Stimulated activated CD8-positive, alpha-beta memory T cell treated with anti-CD3 and anti-CD28 coated beads, Interleukin-15, amount 100 ng/mL, for 24 hours (primary cell): ENCODE results near the gene MBP.
"Not testable (repeated sequence)": the region's sequence is repeated elsewhere in the genome, so short reads cannot be mapped to it uniquely, and the experiment has no call there.

Source experiments
- DNase-seq: peaks from one replicate; pipeline ENCODE4 v3.0.0-alpha.2; 2020; ENCODE audit warnings: low read depth

MBP gene

DNA sequence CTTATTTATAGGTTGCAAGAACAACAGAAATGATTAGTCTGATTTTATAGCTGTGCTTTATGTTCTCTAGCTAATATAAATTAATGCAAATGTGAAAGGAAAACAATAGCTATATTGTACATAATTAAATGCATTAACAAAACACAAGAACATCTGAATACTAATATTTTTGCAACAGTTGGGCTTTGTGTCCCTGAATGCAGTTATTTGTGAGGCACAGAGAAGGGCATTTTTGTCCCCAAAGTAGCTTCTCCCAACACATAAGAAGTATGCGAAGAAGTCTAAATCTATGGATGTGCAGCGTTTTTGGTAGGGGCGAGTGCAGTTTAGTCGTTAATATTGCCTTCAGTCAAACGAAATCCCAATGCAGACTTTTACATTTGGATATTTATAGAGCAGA, 110.0 kb downstream of the MBP start:
- DNase-seq, result no peak

DNA sequence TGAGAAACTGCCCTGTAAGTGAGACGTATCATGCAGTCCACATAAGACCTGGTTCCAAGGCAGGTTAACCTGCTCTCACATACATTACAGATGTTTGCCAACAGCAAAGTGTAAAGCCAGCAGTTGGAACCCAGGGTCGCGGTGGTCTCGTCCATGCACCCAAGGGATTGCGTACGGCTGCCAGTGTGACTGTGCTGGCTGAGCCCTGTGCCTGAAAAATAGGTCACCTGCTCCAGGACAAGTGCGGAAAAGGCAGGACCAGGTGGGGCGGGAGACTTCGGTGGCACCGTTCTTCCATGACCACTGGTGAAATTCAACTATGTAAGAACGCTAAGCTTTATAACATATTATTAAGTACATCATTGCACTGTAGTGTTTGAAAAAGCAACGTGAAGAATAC, 110.5 kb downstream of the MBP start:
- no peak for DNase-seq

DNA sequence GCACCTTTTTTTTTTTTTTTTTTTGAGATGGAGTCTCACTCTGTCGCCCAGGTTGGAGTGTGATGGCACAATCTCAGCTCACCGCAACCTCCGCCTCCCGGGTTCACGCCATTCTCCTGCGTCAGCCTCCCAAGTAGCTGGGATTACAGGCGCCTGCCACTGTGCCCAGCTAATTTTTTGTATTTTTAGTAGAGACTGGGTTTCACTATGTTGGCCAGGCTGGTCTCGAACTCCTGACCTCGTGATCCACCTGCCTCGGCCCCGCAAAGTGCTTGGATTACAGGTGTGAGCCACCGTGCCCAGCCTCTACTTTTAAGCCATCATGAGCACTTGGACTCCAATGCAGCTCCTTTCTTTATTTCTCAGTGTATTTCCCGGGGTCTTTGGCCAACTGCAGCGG, 111.1 kb downstream of the MBP start:
- not testable (repeated sequence) for DNase-seq

DNA sequence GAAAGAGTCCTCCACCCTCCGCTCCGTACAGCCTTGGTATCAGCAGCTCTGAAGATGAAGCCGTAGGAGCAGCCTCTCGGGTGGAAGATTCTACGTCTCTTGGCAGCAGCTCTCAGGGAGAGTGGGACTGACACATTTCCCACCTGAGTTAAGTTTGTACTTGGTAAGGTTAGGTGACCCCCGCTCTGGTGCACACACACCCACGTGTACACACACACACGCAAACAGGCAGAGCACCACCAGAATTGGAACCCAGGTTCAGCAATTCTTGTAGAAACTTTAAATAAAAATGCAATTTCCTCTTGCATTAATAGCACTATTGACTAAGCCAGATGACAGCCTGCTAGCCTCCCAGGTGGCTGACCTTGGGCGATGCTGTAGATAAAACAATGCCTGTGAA, 111.5 kb downstream of the MBP start:
- no peak for DNase-seq

DNA sequence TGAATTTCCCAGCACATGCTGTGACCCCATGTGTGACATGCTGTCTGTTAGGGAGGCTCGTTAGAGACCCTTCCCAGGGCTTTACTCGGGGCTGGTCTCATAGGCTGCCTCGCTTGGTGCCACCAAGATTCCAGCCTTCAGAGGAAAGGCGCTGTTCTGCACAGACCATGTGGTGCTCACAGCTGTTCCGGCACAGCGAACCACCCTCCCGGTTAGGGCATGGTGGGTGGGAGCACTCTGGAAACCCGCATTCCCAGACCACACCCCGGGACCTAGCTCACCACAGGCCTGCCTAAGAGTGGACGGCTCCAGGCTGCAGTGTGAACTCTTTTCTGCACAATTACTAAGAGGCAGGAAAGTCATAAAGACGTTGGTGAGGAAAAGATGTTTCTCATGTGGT, 112.0 kb downstream of the MBP start:
- no peak for DNase-seq

DNA sequence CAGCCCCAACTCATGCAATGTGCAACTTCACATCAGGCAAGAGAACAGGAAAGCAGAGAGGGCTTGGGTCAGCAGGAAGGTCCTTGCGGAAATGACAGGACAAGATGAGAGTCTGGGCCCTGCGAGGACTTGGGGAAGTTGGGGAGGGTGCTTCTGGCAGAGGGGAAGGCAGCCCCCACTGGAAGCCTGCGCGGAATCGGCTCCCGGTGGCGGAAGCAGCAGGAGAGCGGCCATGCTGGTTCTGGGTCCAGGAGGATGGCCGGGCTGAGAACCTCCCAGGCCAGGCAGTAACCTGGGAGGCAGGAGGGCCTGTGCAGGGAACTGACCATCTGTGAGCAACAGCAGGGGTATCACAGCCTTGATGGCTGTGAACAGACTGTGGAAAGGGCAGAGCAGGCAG, 112.9 kb downstream of the MBP start:
- DNase-seq, result no peak

DNA sequence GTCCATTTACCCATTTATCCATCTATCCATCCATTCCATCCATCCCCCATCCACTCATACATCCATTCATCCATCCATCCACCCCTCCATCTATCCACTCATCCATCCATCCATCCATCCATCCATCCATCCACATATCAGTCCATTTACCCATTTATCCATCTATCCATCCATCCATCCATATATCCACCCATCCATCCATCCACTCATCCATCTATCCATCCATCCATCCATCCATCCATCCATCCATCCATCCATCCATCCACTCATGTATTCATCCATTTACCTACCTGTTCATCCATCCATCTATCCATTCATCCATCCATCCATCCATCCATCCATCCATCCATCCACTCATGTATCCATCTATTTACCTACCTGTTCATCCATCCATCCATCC, 113.9 kb downstream of the MBP start:
- not testable (repeated sequence) for DNase-seq

DNA sequence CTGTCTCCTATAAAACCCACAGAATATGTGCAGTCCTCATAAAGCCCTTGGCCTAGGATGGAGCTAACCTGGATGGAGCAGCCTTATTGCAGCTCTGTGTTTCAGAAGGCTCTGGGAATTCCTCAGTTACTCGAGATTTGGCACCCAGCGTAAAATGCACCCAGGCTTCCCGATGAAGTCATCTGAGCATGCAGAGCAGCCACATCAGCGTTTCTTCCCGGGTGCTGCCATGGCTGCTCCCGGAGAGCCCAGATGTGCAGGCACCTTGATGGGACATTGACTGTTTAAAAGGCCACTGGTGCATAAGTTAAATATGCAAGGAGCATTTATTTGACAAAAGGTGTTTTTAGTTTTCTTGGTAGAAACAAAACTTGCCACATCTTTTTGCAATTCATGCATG, 115.2 kb downstream of the MBP start:
- no peak for DNase-seq

DNA sequence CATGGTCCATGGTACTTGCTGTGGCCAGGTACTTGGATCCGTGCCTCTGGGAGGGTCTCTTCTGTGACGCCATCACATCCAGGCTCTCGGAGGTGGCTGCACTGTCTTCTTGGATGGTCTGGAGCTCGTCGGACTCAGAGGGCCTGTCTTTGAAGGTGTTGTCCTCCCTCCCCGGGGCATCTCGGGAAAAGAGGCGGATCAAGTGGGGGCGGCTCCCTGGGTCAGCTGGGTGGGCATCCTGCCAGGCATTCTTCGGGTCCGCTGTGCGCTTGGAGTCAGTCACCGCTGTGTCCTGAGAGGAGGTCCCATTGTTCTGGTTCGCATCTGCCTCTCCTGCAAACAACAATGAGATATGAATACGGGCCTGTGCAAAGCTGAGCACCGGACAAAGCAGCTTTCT, 115.6 kb downstream of the MBP start:
- no peak for DNase-seq

DNA sequence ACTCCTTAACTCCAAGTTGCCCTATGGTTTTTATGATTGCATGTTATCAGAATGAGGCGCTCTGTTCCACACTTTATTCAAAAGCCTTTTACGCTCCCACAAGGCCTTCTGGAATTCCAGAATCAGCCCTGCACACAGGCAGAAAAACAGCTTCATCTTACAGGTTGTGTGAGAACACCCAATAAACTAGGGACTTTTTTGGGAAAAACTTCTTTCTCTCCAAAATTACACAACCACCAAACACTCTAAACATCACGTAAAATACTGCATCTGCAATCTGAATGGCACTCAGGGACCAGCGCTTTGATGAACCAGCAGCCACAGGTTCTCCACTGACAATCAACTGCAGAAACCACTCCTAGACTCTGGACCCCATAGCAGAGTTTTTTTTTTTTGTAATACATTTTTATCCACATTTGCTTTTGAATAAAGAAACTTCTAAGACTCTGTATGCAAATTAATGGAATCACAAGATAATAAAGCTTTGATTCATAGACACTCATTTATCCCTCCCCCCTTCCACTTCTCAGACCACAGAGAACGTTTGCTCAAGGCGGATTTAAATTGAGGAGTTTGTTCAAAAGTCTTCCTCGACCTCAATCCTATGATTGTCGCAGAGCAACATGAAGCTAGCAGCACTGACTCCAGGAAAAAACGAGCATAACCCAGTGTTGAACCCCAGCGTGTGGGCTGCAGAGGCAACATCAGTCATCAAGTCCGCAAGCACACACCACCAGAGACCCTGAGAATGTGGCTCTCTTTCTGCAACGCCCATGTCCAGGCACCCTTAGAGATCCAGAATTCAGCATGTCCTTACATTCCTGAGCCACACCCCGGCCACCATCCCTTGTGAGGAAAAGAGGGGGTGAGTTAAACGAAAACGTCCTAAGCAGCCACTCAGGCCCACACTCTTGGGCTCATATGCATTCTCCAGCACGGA, 116.5 kb downstream of the MBP start:
- no peak for DNase-seq

DNA sequence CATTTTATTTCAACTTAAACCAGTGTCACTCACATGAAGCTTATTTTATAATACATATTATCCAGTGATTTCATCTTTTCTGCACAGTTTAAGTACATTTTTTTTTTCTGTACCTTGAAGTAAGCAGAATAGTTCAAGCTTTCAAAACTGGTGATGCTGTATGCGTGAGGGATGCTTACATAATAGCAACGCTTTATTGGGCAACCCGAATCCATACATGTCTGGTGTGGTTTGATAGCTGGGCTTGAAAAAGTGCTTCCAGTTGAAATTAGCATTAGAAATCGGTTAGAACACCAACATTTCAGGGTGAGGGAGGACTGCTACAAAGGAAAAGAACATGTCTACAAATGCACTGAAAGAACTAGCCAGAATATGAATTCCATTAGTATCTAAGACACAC, 117.4 kb downstream of the MBP start:
- DNase-seq, result no peak

DNA sequence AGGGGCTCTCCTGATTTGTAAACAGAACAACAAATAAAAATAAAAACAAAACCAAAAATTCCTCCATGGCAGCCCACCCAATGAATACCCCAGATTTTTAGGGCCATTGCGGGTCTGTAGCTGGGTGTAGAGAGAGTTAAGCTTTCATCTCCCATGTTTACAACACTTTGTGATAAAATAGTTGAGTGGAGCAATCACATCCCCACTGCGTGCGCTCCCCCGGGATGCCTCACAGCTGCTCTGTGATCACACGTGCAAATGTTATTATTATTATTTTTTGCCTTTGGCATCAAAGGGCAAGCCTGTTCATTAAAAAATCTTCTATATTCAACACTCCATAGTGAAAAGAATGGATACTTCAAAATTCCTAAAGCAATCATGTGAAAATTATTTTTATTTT, 118.0 kb downstream of the MBP start:
- no peak for DNase-seq

DNA sequence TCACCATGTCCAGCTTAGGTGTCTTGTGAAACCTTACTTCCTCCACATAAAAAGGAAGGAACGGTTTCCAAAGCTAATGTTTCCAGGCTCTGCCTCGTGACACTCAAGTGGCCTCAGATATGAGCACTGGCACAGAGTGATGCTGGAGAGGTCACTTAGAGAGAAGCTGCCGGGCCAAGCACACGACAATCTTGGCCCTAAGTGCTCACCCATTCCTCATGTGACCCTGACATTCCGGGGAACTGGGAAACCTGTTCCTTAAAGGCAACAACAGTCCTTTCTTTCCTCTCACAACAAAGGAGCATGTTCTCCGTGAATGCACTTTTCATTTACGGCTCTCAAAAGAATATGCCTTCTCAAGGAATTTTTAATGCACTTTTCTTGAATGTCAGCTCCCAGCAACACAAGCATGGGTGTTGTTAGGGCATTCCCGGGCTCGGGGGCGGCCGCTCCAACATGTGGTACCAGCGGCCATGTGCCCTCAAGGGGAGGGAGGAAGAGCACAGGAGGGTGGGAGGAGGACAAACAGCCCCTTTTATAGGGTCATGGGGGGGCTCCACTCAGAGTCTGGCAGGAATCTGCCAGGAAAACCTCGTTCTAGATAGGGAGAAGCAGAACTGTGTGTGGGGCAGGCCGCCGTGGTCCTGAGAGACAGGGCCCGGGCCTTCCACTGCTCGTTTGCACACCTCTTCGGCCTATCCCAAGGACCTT, 118.6 kb downstream of the MBP start:
- no peak for DNase-seq

DNA sequence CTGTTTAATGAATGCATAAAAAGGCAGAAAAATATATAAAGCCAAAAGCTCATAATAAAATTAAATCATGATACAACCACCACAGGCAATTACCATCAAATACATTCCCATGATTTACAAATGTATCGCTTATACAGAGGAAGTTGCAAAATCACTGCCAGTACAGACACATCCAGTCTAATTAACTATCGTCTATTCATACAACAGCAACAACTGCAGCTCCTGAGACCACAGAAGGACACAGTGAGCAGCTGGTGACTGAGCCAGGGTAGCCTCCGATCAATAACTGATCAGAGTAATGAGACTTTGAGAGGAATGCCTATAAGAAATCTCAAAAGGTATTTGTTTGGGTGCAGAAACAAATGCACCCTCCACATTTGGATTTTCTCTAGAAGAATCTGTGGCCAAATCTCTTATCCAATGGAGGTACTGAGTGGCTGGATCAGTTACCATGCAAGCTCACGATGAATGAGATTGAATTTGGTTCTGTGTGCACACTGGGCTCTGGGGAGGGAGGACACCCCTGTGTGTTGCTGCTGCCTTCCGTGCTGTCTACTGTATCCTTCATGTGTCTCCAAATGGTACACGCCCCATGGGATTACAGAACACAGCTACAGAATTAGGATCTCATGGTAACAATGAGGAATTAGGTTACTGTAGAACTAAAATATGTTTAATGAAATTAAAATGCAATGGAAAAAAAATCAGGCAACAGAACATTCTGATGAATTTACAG, 119.6 kb downstream of the MBP start:
- DNase-seq, result no peak

DNA sequence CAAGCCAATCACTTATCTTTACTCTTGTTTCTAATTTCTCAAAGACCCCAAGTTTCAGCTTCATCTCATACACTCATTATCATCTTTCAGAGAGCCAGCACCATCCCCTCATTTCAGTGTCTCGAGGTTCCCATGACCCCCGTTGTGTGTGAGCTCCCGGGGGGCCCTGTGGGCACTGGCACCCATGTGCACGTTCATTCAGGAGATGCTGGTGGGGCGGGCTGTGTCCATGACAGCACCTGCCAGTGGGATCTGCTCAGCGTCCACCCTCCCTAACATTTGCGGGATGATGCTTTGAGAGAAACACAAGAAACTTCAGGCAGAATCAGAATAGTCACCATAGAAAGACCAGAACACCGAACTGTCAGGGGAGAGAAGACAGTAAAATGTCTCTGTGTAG, 120.5 kb downstream of the MBP start:
- no peak for DNase-seq

DNA sequence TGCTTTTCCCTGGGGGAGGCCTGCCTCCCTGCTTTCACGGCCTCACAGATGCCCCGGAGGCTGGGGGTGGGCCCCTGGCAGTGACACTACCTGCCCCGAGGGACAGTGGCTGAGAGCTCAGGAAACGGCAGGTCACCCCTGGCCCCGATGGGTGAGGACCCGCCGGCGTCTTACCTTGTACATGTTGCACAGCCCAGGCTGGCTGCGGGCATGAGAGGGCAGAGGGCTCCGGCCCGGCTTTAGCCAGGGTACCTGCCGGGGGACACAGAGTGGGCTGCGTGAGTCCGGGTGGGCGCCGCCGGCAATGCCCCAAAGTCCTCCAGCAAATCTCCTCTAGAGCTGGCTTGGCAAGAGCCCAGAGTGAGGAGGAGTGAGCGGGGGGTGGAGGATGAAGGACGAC, 122.9 kb downstream of the MBP start:
- no peak for DNase-seq

DNA sequence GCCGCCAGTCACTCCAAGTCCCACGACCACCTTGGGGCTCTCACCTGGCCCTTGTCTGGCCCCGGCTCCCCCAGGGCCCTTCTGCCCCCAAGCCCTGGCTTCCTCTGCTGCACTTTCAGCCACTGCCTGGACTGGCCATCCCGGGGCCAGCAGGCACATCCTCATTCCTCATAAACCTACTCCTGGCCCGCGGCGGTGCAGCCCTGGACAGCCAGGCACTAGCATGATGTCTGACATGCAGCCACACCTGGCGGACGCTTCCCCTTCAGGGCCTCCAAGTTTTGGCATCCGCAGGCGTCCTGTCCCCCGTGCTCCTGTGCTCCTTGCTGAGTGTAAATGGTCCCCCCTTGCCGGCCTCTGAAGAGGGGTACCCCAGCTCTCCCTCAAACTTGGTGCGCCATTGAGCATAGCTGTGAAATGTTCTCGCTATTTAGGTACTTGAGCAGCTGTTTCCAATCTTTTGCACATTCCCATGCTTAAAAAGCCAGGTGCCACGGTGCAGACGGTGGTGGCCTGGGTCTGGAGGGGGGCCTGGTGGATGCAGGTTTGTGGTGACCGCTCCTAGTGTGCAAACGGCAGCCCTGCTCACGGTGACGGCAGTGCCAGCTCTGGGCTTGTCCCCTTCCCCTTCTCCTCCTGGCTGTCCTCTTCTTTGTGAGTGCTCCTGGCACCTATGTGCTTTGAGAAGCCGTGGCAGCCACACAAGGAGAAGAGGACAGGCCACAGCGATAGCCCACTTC, 123.8 kb downstream of the MBP start:
- DNase-seq, result no peak

DNA sequence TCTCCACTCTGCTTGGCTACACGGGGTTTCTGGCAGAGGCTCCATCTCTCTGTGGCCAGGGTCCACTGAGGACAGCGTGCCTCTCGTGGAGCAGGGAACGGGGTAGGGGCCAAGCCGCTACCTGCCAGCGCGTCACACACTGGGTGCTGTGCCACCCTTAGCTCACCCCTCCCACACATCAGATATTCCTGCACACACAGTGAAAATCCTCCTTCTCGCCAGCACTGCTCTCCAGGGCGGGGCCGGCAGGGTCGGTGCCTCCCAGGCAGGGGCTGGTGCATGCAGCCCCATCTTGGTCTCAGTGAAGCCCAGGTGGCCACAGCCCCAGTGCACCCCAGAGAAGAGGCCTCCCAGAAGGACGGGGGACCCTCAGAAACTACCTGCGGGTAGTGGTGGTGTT, 124.6 kb downstream of the MBP start:
- DNase-seq, result no peak

DNA sequence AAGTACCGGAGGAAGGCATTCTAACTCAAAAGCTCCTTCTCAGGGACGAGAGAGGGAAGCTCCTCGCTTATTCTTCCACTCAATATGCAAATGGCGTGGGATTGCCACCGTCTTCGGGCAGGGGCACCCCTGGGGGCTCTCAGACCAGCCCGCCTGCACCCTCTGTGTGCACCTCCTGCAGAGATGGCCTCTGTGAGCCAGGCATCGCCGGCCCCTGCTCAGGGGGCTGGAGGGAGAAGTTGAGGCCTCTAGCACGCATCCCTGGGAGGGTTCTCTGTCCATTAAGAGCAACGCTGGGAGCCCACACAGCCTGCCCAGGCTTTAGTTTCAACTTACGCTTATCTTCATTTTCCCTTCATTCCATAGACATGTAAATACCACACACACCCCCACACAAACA, 125.3 kb downstream of the MBP start:
- DNase-seq, result no peak

DNA sequence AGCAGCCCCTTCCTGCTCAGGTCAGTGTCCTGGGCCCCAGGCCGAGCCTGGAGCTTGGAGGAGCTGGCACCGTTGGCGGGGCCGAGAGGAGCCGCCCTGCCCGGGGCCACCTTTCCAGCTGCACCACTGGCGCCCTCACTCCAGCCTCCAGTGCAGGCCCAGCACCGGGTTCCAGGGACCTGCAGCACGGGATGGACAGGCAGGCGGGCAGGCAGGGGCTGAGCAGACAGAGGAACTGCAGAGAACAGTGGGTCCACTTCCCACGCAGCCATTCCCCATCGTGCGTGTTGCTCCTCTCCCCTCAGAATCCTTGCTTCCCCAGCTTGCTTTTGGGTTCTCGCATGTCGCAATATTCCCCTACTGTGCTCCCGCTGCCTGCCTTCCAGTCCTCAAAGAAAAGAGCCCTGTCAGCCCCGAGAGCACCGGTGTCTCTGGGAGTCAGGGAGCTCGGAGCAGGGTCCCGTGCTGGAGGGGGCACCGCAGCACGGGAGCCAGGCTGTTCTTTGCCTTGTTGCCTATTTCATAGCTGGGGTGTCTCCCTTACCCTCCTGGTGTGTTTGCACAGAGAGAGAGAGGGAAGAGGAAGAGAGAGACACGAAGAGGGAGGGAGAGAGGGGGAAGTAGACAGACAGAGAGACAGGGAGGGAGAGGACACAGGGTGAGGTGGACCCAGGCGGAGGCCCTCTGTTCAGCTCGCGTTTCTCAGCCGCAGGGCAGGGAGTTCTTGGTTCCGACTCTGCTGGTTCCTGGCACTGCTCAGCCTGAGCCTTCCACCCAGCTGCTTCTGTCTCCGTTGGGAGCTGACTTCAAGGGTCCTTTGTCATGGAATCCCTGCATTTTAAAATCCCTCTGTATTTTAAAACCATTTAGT, 126.0 kb downstream of the MBP start:
- no peak for DNase-seq

DNA sequence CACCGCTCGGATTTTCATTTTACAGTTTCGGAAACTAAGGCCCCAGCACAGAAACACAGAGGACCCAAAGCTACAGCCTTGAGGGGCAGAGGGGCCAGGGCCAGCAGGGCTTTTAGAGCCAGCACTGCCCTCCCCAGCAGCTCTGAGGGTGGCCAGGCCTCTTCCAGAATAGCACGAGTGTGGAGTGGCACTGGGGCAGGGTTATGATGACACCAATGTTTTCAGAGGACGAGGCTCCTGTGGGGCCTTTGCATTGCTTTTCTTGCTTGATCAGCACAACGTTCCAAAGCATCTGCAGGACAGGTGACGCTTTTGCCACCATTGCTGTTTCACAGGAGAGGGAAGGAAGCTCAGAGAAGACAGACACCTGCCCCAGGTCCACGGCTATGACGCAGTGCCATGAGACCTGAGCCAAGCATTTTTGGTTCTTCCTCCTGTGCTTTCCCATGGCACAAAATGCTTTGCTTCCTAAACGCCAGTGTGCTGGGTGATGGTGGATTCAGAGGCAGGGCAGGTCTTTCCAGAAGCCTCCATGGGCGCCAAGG, 126.9 kb downstream of the MBP start:
- no peak for DNase-seq
